GM18511 (cell line): ENCODE measurements around the gene MTA3.
"Not testable (repeated sequence)": the region's sequence is repeated elsewhere in the genome, so short reads cannot be mapped to it uniquely, and the experiment has no call there.

Experiments
- ATAC-seq: cut with Tn5 transposase; IDR thresholded peaks from one replicate; pipeline ENCODE4 v1.9.1; 2021; ENCODE audit warnings: mild to moderate bottlenecking, moderate library complexity; ENCODE audit not compliant: unreplicated experiment

Gene MTA3

GRCh38 chr2:42566837-42567321 lies 1.6 kb upstream of the MTA3 start:
- no peak for ATAC-seq

DNA sequence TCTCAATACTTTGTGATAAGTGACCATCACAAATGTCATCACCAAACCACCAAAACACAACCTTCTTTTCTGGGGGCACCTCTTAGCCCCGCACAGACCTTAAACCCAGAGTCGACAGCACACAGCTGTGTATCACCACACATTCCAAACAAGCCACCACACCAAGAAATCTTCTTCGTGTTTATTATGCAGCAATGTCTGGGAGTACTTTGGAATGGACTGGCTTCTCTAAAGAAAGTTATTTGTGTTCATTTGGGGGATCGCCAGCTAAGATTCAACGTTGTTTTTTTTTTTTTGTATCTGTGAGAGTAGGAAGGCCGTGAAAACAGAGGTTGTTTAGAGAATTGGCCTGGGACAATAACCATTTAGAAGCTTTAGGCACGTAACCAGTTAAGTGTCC lies 1.1 kb upstream of the MTA3 start:
- no peak for ATAC-seq

- ATAC-seq = peak; percentile 71
Observed at GRCh38 chr2:42567806-42568400, 529 bp upstream of the MTA3 start.

DNA sequence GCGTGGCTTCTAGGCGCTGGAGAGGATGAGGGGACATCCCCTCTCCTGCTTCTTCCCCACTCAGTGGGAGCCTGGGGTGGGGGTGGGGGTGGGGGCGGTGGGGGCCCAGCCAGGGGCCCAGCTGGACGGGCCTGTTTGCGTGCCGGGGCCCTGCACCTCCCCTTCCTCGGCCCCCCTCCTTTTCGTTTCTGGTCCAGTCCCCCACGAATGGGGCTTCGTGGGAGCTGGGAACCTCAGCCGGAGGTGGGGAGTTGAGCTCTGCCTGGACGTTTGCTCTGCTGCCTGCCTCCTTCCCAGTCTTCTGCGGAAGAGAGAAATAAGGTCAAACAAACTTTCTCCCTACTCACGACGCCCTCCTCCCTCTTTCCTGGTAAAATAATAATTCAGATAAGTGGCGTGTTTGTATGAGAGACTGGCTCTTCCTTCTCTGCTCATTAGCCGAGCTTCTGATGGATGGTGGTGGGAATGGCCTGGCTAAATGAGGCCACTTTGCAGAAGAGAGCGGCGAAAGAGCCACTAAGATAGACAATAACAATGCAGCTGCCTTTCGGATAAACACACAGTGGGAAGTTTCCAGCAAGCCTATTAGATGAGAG lies 782 bp downstream of the MTA3 start:
- peak; percentile 21 for ATAC-seq

GRCh38 chr2:42569883-42570282 lies 1.5 kb downstream of the MTA3 start:
- no peak for ATAC-seq

- ATAC-seq = no peak
Observed at GRCh38 chr2:42572297-42573081, 4.1 kb downstream of the MTA3 start.

DNA sequence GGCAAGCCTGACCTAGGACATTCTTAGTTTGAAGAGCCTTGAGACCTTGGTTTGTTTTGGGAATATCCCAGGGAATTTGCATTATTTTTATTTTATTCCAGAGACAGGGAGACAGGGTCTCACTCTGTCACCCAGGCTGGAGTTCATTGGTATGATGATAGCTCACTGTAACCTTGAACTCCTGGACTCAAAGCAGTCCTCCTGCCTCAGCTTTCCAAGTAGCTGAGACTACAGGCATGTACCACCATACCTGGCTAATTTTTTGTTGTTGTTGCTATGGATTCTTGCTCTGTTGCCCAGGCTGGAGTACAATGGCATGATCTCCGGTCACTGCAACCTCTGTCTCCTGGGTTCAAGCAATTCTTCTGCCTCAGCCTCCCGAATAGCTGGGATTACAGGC lies 4.8 kb downstream of the MTA3 start:
- ATAC-seq = no peak

DNA sequence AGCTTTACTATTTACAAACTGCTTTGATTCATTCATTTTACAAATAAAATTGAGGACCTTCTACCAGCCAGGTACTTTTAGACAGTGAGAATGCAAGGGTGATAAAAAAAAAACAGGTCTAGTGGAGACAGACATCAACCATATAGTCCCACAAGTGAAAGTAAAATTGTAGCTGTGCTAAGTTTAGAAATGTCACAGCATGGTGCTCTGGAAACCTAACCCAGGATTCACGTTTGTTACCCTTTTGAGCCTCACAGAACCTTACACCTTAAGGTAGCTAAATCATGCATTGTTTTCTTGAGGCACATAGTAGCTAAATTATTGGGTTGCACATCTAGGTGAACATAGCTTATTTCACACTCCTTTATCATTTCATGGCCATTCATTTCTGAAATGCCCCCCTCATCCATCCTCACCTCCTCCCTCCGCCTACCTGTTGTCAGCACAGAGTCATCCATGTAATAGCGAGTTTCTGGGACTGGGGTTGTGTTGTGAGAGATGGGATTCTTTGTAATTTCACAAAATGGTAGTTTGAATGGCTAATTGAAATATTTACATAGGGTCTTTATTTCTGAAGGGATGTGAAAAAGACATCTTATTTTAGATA lies 7.1 kb downstream of the MTA3 start:
- no peak for ATAC-seq

DNA sequence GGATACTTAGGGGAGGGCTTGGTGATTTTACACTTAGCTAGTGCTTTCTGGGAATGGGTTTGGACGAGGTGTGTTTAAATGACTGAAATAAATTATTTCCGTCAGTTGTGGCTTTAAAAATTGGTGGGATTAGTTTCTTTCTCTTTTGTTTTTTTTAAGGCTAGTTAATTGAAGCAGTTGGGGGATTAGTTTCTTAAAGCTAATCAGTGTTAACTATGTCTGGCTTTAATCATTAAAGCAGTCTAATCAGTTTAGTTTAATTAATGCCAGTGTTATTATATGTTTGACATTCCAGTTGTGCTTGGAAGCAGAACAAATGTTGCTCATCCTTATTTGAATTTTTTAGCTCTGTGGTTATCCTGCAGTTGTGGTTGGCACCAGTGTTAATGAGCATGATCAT lies 10.2 kb downstream of the MTA3 start:
- ATAC-seq = no peak

DNA sequence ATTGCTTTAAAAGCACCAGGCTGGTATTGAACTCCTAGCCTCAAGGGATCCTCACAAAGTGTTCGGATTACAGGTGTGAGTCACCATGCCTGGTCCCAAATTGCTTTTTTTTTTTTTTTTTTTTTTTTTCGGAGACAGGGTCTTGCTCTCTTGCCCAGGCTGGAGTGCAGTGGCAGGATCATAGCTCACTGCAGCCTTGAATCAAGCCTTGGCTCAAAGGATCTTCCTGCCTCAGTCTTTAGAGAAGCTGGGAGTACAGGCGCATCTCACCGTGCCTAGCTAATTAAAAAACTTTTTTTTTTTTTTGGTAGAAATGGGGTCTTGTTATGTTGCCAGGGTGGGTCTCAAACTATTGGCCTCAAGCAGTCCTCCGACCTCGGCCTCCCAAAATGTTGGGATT lies 12.8 kb downstream of the MTA3 start:
- ATAC-seq = no peak

GRCh38 chr2:42584628-42585027 lies 16.2 kb downstream of the MTA3 start:
- not testable (repeated sequence) for ATAC-seq

GRCh38 chr2:42585779-42586178 lies 17.3 kb downstream of the MTA3 start:
- ATAC-seq = no peak

GRCh38 chr2:42587526-42588117 lies 19.2 kb downstream of the MTA3 start:
- ATAC-seq = no peak

DNA sequence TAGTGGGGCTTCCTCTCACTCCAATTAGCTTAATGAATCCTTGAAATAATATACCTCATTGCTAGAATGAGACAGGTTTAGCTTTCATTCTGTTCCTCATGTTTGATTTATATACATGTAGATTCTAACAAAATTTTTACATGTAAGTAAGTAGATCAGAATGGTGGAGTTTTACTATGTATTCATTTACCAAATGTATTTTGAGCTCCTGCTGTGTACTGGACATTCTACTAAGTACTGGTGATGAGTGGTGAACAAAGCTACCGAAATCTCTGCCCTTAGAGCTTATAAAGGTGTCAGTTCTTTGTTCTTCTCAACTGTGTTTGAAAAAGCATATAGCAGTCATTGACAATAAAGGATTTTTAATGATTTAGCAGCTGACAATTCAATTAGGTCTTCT lies 19.7 kb downstream of the MTA3 start:
- ATAC-seq = no peak

- ATAC-seq = no peak
Observed at GRCh38 chr2:42590176-42590575, 21.7 kb downstream of the MTA3 start.

- no peak for ATAC-seq
Observed at GRCh38 chr2:42593282-42593681, 24.9 kb downstream of the MTA3 start.

DNA sequence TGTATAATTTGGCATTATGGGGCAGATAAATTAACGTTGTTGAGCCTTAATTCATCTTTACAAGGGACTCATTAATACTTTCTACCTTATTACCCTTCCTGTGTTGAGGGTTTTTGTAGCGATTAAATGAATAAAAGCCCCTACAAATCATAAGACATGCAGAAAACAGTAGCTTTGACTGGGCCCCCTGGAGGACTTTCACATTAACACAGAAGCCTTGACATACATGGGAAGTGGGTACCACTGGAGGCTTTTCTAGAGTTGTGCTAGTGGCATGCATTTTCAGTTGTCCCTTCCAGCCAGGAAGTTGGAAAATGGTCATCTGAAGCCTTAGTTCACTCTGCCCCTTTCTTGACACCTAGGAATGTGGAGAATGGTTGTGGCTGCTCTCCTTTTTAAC lies 30.2 kb downstream of the MTA3 start:
- ATAC-seq = no peak

DNA sequence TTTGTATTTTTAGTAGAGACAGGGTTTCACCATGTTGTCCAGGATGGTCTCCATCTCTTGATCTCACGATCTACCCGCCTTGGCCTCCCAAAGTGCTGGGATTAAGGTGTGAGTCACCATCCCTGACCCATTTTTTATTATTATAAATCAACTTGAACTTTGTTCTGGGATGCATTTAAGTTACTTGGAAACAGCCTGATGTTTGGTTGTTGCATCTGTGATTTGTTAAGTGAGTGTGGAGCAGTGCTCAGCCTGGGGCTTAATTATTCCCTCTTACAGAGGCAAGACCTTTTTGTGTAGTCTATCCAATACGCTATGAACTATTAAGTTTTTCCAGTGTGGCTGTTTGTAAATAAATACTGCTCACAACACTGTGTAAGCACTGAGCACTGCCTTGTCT lies 32.6 kb downstream of the MTA3 start:
- ATAC-seq = no peak

DNA sequence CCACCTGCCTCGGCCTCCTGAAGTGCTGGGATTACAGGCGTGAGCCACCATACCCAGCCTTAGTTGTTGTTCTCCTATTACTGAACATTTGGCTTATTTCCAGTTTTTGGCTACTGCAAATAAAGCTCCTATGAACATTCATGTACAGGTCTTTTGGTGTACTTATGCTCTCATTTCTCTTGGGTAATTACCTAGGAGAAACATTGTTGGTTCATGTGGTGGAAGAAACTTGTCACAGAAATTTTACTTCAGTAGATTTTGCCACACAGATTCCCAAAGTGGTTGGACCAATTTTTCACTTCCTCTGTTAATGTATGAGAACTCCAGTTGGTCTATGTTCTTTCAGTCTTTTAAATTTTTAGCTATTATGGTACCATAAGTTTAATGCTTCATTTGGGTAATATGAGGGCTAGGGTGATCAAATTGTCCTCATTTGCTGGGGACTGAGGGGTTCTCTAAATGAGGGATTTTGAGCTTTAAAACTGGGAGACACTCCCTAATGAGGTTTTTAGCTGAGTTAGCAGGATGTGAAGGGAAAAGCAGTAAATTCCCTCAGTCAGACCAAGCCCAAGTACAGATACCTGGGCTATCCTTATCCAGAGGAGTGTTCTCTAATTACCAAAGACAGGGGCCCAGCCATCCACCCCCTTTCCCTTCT lies 33.9 kb downstream of the MTA3 start:
- no peak for ATAC-seq

DNA sequence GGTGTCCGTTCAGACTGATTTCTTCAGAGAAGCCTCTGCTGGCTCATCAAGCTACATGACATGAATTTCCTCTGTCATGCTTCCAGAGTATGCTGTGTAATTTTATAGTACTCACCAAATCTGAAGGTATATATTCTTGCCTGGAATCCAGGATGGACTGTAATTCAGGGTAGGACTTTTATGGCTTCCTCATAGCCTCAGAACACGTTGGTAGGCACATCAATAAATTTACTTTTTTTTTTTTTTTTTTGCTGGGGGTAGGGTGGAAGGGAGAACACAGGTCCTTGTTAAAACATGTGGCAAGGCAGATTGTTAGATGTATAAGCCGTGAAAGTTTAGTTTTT lies 34.4 kb downstream of the MTA3 start:
- no peak for ATAC-seq

DNA sequence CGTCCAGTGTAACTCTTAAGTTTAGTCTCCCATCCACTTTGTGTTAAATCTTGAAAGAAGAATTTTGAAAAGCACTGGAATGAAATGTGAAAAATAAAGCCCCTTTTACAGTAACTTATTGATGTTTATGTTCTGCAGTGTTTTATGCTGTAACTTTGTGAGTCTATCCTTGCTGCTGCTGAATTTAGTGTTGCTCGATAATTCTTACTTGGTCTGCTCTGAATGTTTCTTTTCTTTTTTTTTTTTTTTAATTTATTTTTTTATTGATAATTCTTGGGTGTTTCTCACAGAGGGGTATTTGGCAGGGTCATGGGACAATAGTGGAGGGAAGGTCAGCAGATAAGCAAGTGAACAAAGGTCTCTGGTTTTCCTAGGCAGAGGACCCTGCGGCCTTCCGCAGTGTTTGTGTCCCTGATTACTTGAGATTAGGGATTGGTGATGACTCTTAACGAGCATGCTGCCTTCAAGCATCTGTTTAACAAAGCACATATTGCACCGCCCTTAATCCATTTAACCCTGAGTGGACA lies 36.0 kb downstream of the MTA3 start:
- not testable (repeated sequence) for ATAC-seq
